ENCODE measurements around the gene DPPA4. TPM values are rescaled to one million over a fixed set of nuclear protein-coding genes. Genes with fewer than 3 reads are reported as not detected.

The DPPA4 gene
- total RNA-seq, 1 experiment from 2014 or later, result 774 TPM

DNA sequence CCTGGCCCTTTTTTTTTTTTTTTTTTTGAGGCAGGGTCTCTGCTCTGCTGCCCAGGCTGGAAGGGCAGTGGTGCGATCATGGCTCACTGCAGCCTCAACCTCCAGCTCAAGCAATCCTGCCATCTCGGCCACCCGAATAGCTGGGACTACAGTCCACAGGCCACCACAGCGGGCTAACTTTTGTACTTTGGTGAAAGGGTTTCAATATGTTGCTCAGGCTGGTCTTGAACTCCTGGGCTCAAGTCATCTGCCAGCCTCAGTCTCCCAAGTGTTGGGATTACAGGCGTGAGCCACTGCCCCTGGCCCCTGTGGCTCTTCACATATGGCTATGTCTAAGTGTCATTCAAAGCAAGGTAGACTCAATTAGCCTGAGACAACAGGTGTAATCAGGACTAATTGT is 12.2 kb downstream of the DPPA4 start (continued):
- TF ChIP-seq, protein P1, sequence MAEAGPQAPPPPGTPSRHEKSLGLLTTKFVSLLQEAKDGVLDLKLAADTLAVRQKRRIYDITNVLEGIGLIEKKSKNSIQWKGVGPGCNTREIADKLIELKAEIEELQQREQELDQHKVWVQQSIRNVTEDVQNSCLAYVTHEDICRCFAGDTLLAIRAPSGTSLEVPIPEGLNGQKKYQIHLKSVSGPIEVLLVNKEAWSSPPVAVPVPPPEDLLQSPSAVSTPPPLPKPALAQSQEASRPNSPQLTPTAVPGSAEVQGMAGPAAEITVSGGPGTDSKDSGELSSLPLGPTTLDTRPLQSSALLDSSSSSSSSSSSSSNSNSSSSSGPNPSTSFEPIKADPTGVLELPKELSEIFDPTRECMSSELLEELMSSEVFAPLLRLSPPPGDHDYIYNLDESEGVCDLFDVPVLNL (CRISPR knock-in tag; IDR thresholded peaks at IDR 0.05; ENCODE audit: borderline replicate concordance, low read depth), result no peak
- TF ChIP-seq ZNF317 (CRISPR knock-in tag; IDR thresholded peaks at IDR 0.05; ENCODE audit: borderline replicate concordance, low read depth) (0 out of 2 replicates have a peak, but pooled peaks have one; percentile 16), GRHL2 (CRISPR knock-in tag; IDR thresholded peaks at IDR 0.05; ENCODE audit: insufficient replicate concordance, severe bottlenecking) (no peak), MXD4 (CRISPR knock-in tag; IDR thresholded peaks at IDR 0.05; ENCODE audit: borderline replicate concordance) (no peak; the same call in 1 of the 2 replicates), NFATC4 (CRISPR knock-in tag; IDR thresholded peaks at IDR 0.05) (peak; percentile 96), FOXP1 (CRISPR knock-in tag; IDR thresholded peaks at IDR 0.05; ENCODE audit: borderline replicate concordance) (no peak), ESRRA (CRISPR knock-in tag; IDR thresholded peaks at IDR 0.05; ENCODE audit: borderline replicate concordance) (0 out of 2 replicates have a peak, but pooled peaks have one; percentile 66), MYBL2 (CRISPR knock-in tag; IDR thresholded peaks at IDR 0.05) (0 out of 2 replicates have a peak, but pooled peaks have one; percentile 12), SOX15 (CRISPR knock-in tag; IDR thresholded peaks at IDR 0.05) (no peak), TEAD4 (CRISPR knock-in tag; IDR thresholded peaks at IDR 0.05) (no peak), SP1 (CRISPR knock-in tag; conservative IDR thresholded peaks at IDR 0.05) (no peak; the same call in 1 of the 2 replicates), CREM (CRISPR knock-in tag; IDR thresholded peaks at IDR 0.05) (0 out of 2 replicates have a peak, but pooled peaks have one; percentile 55), ZNF121 (CRISPR knock-in tag; IDR thresholded peaks at IDR 0.05) (no peak), ZNF219 (CRISPR knock-in tag; IDR thresholded peaks at IDR 0.05; ENCODE audit: borderline replicate concordance) (no peak), NR3C1 (CRISPR knock-in tag; conservative IDR thresholded peaks at IDR 0.05; ENCODE audit: low read depth) (no peak), JUN (CRISPR knock-in tag; IDR thresholded peaks at IDR 0.05) (no peak; the same call in 1 of the 2 replicates)
- TF ChIP-seq, protein P2, sequence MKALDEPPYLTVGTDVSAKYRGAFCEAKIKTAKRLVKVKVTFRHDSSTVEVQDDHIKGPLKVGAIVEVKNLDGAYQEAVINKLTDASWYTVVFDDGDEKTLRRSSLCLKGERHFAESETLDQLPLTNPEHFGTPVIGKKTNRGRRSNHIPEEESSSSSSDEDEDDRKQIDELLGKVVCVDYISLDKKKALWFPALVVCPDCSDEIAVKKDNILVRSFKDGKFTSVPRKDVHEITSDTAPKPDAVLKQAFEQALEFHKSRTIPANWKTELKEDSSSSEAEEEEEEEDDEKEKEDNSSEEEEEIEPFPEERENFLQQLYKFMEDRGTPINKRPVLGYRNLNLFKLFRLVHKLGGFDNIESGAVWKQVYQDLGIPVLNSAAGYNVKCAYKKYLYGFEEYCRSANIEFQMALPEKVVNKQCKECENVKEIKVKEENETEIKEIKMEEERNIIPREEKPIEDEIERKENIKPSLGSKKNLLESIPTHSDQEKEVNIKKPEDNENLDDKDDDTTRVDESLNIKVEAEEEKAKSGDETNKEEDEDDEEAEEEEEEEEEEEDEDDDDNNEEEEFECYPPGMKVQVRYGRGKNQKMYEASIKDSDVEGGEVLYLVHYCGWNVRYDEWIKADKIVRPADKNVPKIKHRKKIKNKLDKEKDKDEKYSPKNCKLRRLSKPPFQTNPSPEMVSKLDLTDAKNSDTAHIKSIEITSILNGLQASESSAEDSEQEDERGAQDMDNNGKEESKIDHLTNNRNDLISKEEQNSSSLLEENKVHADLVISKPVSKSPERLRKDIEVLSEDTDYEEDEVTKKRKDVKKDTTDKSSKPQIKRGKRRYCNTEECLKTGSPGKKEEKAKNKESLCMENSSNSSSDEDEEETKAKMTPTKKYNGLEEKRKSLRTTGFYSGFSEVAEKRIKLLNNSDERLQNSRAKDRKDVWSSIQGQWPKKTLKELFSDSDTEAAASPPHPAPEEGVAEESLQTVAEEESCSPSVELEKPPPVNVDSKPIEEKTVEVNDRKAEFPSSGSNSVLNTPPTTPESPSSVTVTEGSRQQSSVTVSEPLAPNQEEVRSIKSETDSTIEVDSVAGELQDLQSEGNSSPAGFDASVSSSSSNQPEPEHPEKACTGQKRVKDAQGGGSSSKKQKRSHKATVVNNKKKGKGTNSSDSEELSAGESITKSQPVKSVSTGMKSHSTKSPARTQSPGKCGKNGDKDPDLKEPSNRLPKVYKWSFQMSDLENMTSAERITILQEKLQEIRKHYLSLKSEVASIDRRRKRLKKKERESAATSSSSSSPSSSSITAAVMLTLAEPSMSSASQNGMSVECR (CRISPR knock-in tag; IDR thresholded peaks at IDR 0.05; ENCODE audit: borderline replicate concordance), result no peak
- TF ChIP-seq, protein P3, sequence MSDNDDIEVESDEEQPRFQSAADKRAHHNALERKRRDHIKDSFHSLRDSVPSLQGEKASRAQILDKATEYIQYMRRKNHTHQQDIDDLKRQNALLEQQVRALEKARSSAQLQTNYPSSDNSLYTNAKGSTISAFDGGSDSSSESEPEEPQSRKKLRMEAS (CRISPR knock-in tag; IDR thresholded peaks at IDR 0.05), result 0 out of 2 replicates have a peak, but pooled peaks have one; percentile 6
- TF ChIP-seq, protein P4, sequence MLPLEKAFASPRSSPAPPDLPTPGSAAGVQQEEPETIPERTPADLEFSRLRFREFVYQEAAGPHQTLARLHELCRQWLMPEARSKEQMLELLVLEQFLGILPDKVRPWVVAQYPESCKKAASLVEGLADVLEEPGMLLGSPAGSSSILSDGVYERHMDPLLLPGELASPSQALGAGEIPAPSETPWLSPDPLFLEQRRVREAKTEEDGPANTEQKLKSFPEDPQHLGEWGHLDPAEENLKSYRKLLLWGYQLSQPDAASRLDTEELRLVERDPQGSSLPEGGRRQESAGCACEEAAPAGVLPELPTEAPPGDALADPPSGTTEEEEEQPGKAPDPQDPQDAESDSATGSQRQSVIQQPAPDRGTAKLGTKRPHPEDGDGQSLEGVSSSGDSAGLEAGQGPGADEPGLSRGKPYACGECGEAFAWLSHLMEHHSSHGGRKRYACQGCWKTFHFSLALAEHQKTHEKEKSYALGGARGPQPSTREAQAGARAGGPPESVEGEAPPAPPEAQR (CRISPR knock-in tag; IDR thresholded peaks at IDR 0.05), result peak; percentile 33; the same call in 1 of the 2 replicates
- TF ChIP-seq, protein P5, sequence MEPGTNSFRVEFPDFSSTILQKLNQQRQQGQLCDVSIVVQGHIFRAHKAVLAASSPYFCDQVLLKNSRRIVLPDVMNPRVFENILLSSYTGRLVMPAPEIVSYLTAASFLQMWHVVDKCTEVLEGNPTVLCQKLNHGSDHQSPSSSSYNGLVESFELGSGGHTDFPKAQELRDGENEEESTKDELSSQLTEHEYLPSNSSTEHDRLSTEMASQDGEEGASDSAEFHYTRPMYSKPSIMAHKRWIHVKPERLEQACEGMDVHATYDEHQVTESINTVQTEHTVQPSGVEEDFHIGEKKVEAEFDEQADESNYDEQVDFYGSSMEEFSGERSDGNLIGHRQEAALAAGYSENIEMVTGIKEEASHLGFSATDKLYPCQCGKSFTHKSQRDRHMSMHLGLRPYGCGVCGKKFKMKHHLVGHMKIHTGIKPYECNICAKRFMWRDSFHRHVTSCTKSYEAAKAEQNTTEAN (CRISPR knock-in tag; IDR thresholded peaks at IDR 0.05), result no peak
- TF ChIP-seq, protein P6, sequence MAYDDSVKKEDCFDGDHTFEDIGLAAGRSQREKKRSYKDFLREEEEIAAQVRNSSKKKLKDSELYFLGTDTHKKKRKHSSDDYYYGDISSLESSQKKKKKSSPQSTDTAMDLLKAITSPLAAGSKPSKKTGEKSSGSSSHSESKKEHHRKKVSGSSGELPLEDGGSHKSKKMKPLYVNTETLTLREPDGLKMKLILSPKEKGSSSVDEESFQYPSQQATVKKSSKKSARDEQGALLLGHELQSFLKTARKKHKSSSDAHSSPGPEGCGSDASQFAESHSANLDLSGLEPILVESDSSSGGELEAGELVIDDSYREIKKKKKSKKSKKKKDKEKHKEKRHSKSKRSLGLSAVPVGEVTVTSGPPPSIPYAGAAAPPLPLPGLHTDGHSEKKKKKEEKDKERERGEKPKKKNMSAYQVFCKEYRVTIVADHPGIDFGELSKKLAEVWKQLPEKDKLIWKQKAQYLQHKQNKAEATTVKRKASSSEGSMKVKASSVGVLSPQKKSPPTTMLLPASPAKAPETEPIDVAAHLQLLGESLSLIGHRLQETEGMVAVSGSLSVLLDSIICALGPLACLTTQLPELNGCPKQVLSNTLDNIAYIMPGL (CRISPR knock-in tag; IDR thresholded peaks at IDR 0.05), result no peak
- TF ChIP-seq, protein P7, sequence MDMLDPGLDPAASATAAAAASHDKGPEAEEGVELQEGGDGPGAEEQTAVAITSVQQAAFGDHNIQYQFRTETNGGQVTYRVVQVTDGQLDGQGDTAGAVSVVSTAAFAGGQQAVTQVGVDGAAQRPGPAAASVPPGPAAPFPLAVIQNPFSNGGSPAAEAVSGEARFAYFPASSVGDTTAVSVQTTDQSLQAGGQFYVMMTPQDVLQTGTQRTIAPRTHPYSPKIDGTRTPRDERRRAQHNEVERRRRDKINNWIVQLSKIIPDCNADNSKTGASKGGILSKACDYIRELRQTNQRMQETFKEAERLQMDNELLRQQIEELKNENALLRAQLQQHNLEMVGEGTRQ (CRISPR knock-in tag; IDR thresholded peaks at IDR 0.05), result no peak; the same call in 1 of the 2 replicates
- TF ChIP-seq, protein P8, sequence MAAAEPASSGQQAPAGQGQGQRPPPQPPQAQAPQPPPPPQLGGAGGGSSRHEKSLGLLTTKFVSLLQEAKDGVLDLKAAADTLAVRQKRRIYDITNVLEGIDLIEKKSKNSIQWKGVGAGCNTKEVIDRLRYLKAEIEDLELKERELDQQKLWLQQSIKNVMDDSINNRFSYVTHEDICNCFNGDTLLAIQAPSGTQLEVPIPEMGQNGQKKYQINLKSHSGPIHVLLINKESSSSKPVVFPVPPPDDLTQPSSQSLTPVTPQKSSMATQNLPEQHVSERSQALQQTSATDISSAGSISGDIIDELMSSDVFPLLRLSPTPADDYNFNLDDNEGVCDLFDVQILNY (CRISPR knock-in tag; IDR thresholded peaks at IDR 0.05), result no peak
- TF ChIP-seq, protein P9, sequence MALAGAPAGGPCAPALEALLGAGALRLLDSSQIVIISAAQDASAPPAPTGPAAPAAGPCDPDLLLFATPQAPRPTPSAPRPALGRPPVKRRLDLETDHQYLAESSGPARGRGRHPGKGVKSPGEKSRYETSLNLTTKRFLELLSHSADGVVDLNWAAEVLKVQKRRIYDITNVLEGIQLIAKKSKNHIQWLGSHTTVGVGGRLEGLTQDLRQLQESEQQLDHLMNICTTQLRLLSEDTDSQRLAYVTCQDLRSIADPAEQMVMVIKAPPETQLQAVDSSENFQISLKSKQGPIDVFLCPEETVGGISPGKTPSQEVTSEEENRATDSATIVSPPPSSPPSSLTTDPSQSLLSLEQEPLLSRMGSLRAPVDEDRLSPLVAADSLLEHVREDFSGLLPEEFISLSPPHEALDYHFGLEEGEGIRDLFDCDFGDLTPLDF (CRISPR knock-in tag; IDR thresholded peaks at IDR 0.05), result no peak
